Stimulated activated naive CD8-positive, alpha-beta T cell treated with anti-CD3 and anti-CD28 coated beads, Interleukin-15, amount 100 ng/mL, for 72 hours (primary cell): ENCODE data around the gene KAZN.

Experiments used
- ATAC-seq: fragments of 150-1000 bp; cut with Tn5 transposase; 2 replicates; pipeline ENCODE4 v1.10.0; 2021; ENCODE audit warnings: mild to moderate bottlenecking, moderate library complexity
- DNase-seq, 2 donors: peaks; one replicate each; pipeline ENCODE4 v3.0.0; 2021 to 2022
- H3K27ac Mint-ChIP-seq, 2 donors: one replicate each; pipeline ENCODE4 v1.8.0; 2022; ENCODE audit warnings: mild to moderate bottlenecking in 2 of 2, mixed read lengths in 2 of 2, moderate library complexity in 2 of 2
- H3K27me3 Mint-ChIP-seq: one replicate; pipeline ENCODE4 v1.8.0; 2022; ENCODE audit warnings: mixed read lengths
- H3K4me1 Mint-ChIP-seq: one replicate; pipeline ENCODE4 v1.8.0; 2022; ENCODE audit warnings: mild to moderate bottlenecking, mixed read lengths
- H3K4me3 Mint-ChIP-seq, 2 donors: one replicate each; pipeline ENCODE4 v1.8.0; 2022; ENCODE audit warnings: mild to moderate bottlenecking in 2 of 2, mixed read lengths in 2 of 2, moderate library complexity in 1 of 2
- H3K9me3 Mint-ChIP-seq, 2 donors: one replicate each; pipeline ENCODE4 v1.8.0; 2022; ENCODE audit warnings: mixed read lengths in 2 of 2

KAZN gene

GRCh38 chr1:14639291-14640050 lies 41.0 kb downstream of the KAZN start:
- ATAC-seq (no peak), DNase-seq (no peak)
- Mint-ChIP-seq H3K27me3 (no peaks in the 10 kb centered on the region), H3K4me3 (no peak overlapping the region), H3K9me3 (peaks cover 12 to 17% of the 10 kb centered on the region in 2 donors), H3K4me1 (no peaks in the 10 kb centered on the region), H3K27ac (no peak overlapping the region)

DNA sequence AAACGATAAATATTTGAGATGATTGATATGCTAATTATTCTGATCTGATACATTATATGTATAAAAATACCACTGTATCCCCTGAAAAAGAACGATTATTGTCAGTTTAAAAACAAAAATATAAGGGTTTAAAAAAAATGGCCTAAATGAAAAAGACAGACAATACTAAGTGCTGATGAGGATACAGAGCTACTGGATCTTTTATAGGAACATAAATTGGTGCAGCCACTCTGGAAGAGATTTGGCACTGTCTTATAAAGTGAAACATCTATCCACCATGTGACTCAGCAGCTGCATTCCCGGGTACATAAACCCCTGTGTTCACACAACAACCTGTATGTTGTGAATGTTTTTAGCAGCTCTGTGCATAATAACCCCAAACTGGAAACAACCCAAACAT lies 44.2 kb downstream of the KAZN start:
- no peaks in the 10 kb centered on the region for H3K4me1 Mint-ChIP-seq
- DNase-seq (no peak), ATAC-seq (no peak)
- H3K27me3 Mint-ChIP-seq: peaks cover 7% of the 10 kb centered on the region
- H3K27ac Mint-ChIP-seq: no peak overlapping the region
- H3K9me3 Mint-ChIP-seq: peaks cover 16 to 32% of the 10 kb centered on the region in 2 donors
- no peak overlapping the region for H3K4me3 Mint-ChIP-seq

DNA sequence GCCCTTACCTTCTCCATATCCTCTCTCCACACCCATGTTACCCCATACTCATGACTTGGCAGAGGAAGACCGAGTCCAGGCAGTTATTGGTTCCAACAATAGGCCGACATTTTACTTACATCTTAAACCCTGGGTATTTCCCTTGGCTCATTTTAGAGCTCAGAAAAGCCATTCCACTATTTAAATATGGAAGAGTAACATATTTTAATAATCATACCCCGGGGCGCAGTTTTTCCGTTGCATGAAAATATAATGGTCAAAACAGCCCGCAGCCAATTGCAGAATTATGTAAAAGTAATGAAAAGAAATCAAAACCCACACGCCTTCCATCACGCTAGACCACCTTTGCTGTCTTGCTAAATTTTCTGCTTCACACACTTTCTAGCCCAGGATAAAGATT lies 48.5 kb downstream of the KAZN start:
- Mint-ChIP-seq H3K9me3 (peaks cover 9 to 25% of the 10 kb centered on the region in 2 donors), H3K27ac (no peak overlapping the region), H3K4me3 (no peak overlapping the region), H3K4me1 (no peaks in the 10 kb centered on the region), H3K27me3 (peaks cover 7% of the 10 kb centered on the region)
- DNase-seq (no peak), ATAC-seq (no peak)

- ATAC-seq (no peak), DNase-seq (no peak)
- Mint-ChIP-seq H3K4me3 (no peak overlapping the region), H3K27ac (no peak overlapping the region), H3K9me3 (peaks cover 9 to 23% of the 10 kb centered on the region in 2 donors), H3K4me1 (no peaks in the 10 kb centered on the region), H3K27me3 (peaks cover 7% of the 10 kb centered on the region)
These were observed 49.3 kb downstream of the KAZN start for GRCh38 chr1:14647777-14648176.

DNA sequence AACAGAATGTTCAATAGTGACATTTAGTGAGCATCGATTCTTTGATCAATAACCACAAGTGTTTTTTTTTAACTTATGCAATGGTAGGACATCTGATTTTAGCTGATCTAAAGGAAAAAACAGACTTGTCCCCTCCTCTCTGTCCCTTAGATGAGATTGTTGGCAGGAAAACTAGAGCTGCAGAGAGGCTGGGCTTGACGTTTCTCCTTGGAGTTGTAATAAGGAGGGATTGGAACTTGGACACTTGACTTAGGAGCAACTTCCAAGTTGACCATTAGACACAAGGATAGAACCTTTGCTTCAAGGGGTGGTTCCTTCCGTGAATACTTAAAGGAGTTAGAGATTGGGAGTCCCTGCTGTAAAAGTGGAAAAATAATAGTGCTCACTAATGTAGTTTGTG lies 49.9 kb downstream of the KAZN start:
- Mint-ChIP-seq H3K4me3 (no peak overlapping the region), H3K27ac (no peak overlapping the region), H3K4me1 (no peaks in the 10 kb centered on the region), H3K9me3 (peaks cover 6 to 18% of the 10 kb centered on the region in 2 donors), H3K27me3 (peaks cover 7% of the 10 kb centered on the region)
- DNase-seq (no peak), ATAC-seq (no peak)

DNA sequence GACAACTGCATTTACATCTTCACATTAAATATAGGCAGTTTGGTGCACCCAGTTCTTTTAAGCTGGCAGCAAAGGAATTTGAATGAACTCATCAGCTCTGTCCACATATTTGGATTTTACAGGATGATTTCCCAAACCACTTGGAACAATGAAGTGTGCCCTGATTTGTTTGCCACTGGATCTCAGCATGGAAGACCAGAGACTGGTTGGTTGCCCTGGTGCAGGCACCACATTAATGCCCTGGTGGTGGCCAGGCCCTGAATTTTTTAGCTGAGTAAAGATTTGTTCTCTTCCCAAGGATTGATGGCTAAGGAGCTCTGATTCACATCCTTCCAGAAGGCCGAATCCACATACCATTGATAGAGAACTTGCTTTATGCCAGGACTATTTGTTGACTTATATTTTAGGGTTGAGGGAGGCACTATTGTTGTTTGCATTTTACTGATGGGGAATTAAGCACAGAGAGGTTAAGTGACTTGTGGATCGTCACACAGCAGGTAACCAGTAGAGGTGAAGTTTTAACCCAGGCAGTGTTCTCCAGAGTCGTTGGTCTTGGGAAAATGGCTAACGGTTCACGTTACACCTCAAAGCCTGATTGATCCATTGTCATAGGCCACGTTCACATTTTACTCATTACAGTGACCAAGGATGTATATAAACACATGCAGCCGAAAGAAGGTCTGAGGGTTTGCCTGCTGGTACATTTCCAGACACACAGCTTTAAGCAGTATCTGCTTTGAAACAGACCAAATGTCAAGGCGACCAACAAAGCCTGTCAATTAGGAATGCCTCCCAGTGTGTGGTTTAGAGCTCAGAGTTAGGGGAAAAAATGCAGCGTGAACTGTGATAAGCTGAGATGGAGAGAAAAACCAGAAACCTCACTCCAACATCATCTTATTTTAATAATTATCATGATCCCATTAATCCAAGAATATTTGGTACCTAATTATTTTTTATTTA lies 50.7 kb downstream of the KAZN start:
- Mint-ChIP-seq H3K4me3 (no peak overlapping the region), H3K9me3 (peaks cover 5 to 16% of the 10 kb centered on the region in 2 donors), H3K27ac (no peak overlapping the region), H3K4me1 (no peaks in the 10 kb centered on the region), H3K27me3 (peaks cover 7% of the 10 kb centered on the region)
- ATAC-seq: no peak
- no peak for DNase-seq

- Mint-ChIP-seq H3K4me3 (no peak overlapping the region), H3K27me3 (peaks cover 7% of the 10 kb centered on the region), H3K9me3 (peaks cover 0 to 10% of the 10 kb centered on the region in 2 donors), H3K27ac (no peak overlapping the region), H3K4me1 (no peaks in the 10 kb centered on the region)
- DNase-seq: no peak
- no peak for ATAC-seq
These were observed 51.5 kb downstream of the KAZN start for GRCh38 chr1:14649976-14650375.

GRCh38 chr1:14650951-14651350 lies 52.5 kb downstream of the KAZN start:
- H3K4me1 Mint-ChIP-seq: no peaks in the 10 kb centered on the region
- H3K27ac Mint-ChIP-seq: no peak overlapping the region
- H3K27me3 Mint-ChIP-seq: peaks cover under 1% of the 10 kb centered on the region
- no peak for ATAC-seq
- no peak overlapping the region for H3K4me3 Mint-ChIP-seq
- H3K9me3 Mint-ChIP-seq: peaks cover 0 to under 1% of the 10 kb centered on the region in 2 donors
- no peak for DNase-seq

GRCh38 chr1:14652840-14653239 lies 54.4 kb downstream of the KAZN start:
- ATAC-seq: no peak
- Mint-ChIP-seq H3K4me1 (no peaks in the 10 kb centered on the region), H3K27me3 (no peaks in the 10 kb centered on the region), H3K9me3 (no peaks in the 10 kb centered on the region), H3K27ac (no peak overlapping the region), H3K4me3 (no peak overlapping the region)
- DNase-seq: no peak

DNA sequence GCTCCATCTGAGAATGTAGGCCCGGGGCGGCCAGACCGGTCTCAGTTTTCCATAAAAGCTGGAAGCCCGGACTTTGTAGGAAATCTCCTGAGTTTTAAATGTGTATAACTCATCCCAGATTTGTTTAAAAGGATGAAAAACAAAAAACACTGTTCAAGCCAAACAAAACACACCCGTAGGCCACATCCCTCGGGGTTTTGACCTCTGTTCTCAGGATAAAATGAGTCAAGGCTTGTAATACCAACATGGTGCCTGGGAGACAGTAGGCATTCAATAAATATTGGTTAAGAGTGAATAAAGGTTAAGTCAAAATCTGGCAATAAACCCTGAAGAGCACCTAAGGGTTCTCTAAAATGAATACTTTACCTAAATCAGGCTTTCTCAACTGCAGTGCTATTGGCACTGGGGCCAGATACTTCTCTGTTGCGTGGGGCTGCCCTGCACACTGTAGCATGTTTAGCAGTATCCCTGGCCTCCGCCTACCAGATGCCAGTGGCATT lies 55.0 kb downstream of the KAZN start:
- ATAC-seq (no peak), DNase-seq (no peak)
- Mint-ChIP-seq H3K4me3 (no peak overlapping the region), H3K27me3 (no peaks in the 10 kb centered on the region), H3K9me3 (no peaks in the 10 kb centered on the region), H3K4me1 (no peaks in the 10 kb centered on the region), H3K27ac (no peak overlapping the region)

DNA sequence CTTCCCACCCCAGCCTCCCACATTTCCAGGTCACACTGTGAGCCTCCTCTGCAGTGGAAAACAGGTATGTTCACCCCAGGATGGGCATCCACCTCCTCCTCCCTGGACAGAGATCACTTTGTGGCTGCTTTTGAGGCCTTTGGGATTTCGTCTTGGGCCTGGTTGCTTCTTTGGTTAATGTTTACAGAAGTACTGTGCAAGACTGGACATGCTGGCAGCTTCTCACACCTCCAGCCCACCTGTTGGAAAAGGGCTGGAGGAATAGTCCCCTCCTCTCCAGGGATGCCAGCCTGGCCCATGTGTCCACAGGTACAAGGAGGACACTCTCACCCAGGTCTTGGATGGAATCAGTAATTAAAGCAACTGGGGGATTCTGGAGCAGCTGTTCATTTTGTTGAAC lies 56.1 kb downstream of the KAZN start:
- DNase-seq (no peak), ATAC-seq (no peak)
- H3K27me3 Mint-ChIP-seq: no peaks in the 10 kb centered on the region
- no peaks in the 10 kb centered on the region for H3K4me1 Mint-ChIP-seq
- no peaks in the 10 kb centered on the region for H3K9me3 Mint-ChIP-seq
- H3K4me3 Mint-ChIP-seq: no peak overlapping the region
- no peak overlapping the region for H3K27ac Mint-ChIP-seq

GRCh38 chr1:14655385-14655784 lies 56.9 kb downstream of the KAZN start:
- DNase-seq (no peak), ATAC-seq (no peak)
- Mint-ChIP-seq H3K27me3 (peaks cover under 1% of the 10 kb centered on the region), H3K27ac (no peak overlapping the region), H3K4me3 (no peak overlapping the region), H3K4me1 (no peaks in the 10 kb centered on the region), H3K9me3 (no peaks in the 10 kb centered on the region)

- Mint-ChIP-seq H3K4me1 (peaks cover 5% of the 10 kb centered on the region), H3K27me3 (peaks cover 6% of the 10 kb centered on the region), H3K9me3 (no peaks in the 10 kb centered on the region), H3K27ac (no peak overlapping the region), H3K4me3 (no peak overlapping the region)
- ATAC-seq (no peak), DNase-seq (no peak)
These were observed 58.0 kb downstream of the KAZN start for GRCh38 chr1:14656384-14656937.

GRCh38 chr1:14658642-14659041 lies 60.2 kb downstream of the KAZN start:
- H3K9me3 Mint-ChIP-seq: no peaks in the 10 kb centered on the region
- no peak overlapping the region for H3K4me3 Mint-ChIP-seq
- DNase-seq: no peak
- ATAC-seq: no peak
- peaks cover 5% of the 10 kb centered on the region for H3K4me1 Mint-ChIP-seq
- H3K27me3 Mint-ChIP-seq: peaks cover 6% of the 10 kb centered on the region
- no peak overlapping the region for H3K27ac Mint-ChIP-seq

DNA sequence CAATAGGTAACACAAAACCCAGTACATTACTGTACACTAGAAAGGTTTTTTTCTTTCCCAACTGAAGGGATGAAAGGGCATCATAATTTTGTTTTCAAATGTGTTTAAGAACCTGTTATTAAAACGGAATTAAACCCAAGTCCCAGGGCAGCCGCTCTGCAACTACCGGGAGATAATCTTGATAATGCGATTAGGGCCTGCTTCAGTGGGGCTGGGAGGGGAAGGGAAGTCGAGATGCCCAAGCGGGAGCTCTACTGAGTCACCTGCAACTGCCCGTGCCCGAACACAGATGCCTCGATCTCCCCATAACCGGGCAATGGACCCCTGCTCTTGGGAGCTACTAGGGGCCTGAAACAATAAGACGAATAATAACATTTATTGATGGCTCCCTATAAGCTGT lies 61.4 kb downstream of the KAZN start:
- Mint-ChIP-seq H3K4me3 (no peak overlapping the region), H3K4me1 (peaks cover 5% of the 10 kb centered on the region), H3K9me3 (no peaks in the 10 kb centered on the region), H3K27me3 (peaks cover 6% of the 10 kb centered on the region), H3K27ac (no peak overlapping the region)
- no peak for DNase-seq
- ATAC-seq: no peak

- Mint-ChIP-seq H3K4me1 (peaks cover 5% of the 10 kb centered on the region), H3K27me3 (peaks cover 6% of the 10 kb centered on the region), H3K27ac (no peak overlapping the region), H3K9me3 (no peaks in the 10 kb centered on the region), H3K4me3 (no peak overlapping the region)
- ATAC-seq (no peak), DNase-seq (no peak)
These were observed 62.3 kb downstream of the KAZN start for GRCh38 chr1:14660801-14661200.
